Fibroblast of lung (primary cell): ENCODE results near the gene TAF3.

ENCODE experiments used
- CTCF ChIP-seq, 2 donors: IDR thresholded peaks in 1 of 2; conservative IDR thresholded peaks in 1 of 2; 1 replicate in 1 of 2; 2 replicates in 1 of 2; pipeline ENCODE4 v1.5.1; 2011 to 2012; ENCODE audit warnings: low read length in 2 of 2, control low read depth in 1 of 2, inconsistent platforms in 1 of 2, low read depth in 1 of 2, mild to moderate bottlenecking in 1 of 2
- EZH2 ChIP-seq: IDR thresholded peaks from 2 replicates; pipeline ENCODE4 v1.5.1; 2012; ENCODE audit warnings: low read length, control low read depth, mild to moderate bottlenecking; ENCODE audit errors: missing control alignments

DNA sequence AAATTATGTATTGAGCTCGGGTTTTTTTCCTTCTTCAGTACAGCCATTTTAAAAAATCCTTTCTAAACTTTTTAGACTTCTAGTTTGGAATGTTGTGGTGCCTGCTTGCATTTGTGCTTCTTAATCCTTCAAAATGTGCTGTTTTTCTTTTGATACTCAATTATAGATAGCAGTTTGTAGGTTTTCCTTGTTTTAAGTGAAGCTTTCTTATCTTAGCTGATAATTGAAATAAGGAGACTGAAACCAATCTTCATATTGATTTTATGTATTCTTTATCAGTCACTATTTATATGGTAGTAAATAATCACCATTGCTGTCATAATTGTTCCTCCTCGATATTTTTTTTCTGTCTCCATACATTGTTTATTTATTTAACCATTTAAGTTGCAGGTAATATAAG is 56.6 kb downstream of the TAF3 start:
- no peak for TF ChIP-seq CTCF (conservative IDR thresholded peaks at IDR 0.05 in 1 of 2, IDR thresholded peaks at IDR 0.05 in 1 of 2; ENCODE audit: low read depth in 1 of 2, low read length in 2 of 2)
- no peak for TF ChIP-seq EZH2
